Cerebellar cortex (tissue), 1 donor: Measurements from ENCODE around the gene TRIO.
"Not testable (repeated sequence)": the region's sequence is repeated elsewhere in the genome, so short reads cannot be mapped to it uniquely, and the experiment has no call there.

Experiments used
- DNase-seq: peaks from one replicate; pipeline ENCODE4 v3.0.0-alpha.2; 2015; ENCODE audit warnings: low spot score

Gene TRIO

DNA sequence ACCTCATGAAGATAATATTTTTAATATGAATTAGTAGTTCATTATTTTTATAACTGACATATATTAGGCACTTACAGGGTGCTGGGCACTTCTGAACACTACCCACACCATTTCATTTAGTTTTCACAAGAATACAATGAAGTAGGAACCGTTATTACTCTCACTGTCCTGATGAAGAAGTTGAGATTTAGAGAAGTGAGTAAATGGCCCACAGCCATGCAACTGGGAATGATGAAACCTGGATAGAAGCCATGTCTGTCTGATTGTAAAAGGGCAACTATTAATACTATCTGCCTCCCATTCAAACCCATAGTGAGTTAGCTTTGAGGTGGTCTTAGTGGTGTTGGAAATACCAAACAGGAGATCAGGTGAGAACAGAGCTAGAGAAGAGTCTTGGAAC lies 408.9 kb downstream of the TRIO start:
- DNase-seq = no peak

DNA sequence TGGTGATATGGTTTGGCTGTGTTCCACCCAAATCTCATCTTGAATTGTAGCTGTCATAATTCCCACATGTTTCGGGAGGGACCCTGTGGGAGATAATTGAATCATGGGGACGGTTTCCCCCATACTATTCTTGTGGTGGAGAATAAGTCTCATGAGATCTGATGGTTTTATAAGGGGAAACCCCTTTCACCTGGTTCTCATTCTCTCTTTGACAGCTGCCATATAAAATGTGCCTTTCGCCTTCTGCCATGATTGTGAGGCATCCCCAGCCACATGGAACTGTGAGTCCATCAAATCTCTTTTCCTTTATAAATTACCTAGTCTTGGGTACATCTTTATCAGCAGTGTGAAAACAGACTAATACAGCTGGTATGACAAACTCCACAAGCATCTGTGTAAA lies 411.1 kb downstream of the TRIO start:
- not testable (repeated sequence) for DNase-seq

DNA sequence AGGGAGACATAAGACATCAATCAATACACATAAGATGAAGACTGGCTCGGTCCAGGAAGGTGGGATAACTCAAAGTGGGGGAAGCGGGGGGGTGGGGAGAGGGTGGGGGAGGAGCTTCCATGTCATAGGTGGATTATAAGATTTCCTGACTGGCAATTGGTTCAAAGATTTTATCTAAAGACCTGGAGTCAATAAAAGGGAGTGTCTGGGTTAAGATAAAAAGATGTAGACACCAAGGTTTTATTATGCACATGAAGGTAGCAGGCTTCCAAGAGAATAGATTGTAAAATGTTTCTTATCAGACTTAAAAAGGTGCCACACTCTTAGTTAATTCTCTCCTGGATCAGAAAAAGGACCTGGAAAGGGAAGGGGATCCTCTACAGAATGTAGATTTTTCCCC lies 412.9 kb downstream of the TRIO start:
- DNase-seq = no peak

GRCh38 chr5:14557203-14557770 lies 414.1 kb downstream of the TRIO start:
- DNase-seq = no peak

DNA sequence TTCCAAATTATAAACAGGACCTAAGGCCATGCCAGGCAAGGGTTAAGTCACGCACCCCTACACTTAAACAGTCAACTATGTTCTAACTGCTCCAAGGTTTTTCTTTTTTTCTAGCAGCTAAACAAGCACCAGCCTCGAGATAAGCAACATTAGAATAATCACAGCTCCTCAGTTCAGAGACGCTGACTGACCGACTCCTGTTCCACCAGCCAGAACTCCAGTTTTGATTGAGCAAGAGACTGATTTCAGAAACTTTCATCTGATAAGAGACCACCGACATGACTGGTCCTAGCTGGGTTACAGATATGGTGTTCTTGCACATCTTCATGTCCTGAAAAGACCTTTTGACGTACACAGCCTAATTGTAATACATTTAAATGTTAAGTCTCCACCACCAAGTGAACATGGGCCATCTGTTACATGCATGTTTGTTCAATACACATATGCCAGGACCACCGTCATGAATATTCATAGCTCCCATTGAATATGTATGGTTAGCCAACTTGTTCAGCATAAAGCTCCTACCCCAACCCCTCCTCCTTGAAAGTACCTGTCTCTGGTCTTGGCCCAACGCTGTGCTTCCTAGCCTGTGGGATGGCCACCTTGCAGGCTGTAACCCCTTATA lies 414.8 kb downstream of the TRIO start:
- no peak for DNase-seq
